Common myeloid progenitor, CD34-positive (primary cell): Measurements from ENCODE around the gene ASXL1.

Experiments used
- CTCF ChIA-PET: fragments of 350-600 bp; sonication (Branson Sonifier 250); formaldehyde crosslinking; loops from one replicate; lab custom pipeline; 2021; ENCODE audit warnings: antibody characterized with exemption; lab: Charles Lee
- POLR2A ChIA-PET: fragments of 350-600 bp; sonication (Branson Sonifier 250); formaldehyde crosslinking; loops from one replicate; lab custom pipeline; 2021; ENCODE audit warnings: antibody characterized with exemption; lab: Charles Lee
- DNase-seq, 3 donors: peaks; one replicate each; pipeline versions ENCODE4 v3.0.0 to v3.0.0-alpha.2; 2013
- H3K27ac ChIP-seq, 2 experiments: 1 replicate in 1 of 2; 2 replicates in 1 of 2; pipeline ENCODE4 v1.7.0; 2013; ENCODE audit warnings: inconsistent platforms in 2 of 2, low read length in 2 of 2, mild to moderate bottlenecking in 2 of 2, low read depth in 1 of 2, moderate library complexity in 1 of 2; ENCODE audit not compliant: severe bottlenecking in 2 of 2, insufficient read depth in 1 of 2, poor library complexity in 1 of 2
- H3K27me3 ChIP-seq, 5 experiments: replicated peaks in 2 of 5; 1 replicate in 3 of 5; 2 replicates in 2 of 5; pipeline versions ENCODE4 v1.6.1 to v1.7.0; 2013; ENCODE audit warnings: low read length in 4 of 5, mild to moderate bottlenecking in 2 of 5, moderate library complexity in 2 of 5, inconsistent platforms in 1 of 5; ENCODE audit not compliant: insufficient read depth in 5 of 5, control insufficient read depth in 4 of 5
- H3K36me3 ChIP-seq, 4 experiments: 1 replicate in 2 of 4; 2 replicates in 2 of 4; pipeline versions ENCODE4 v1.6.1 to v1.7.0; 2013; ENCODE audit warnings: low read length in 3 of 4, control low read depth in 1 of 4, mild to moderate bottlenecking in 1 of 4; ENCODE audit not compliant: control insufficient read depth in 4 of 4, insufficient read depth in 4 of 4
- H3K4me1 ChIP-seq, 4 experiments: 1 replicate in 3 of 4; 2 replicates in 1 of 4; pipeline versions ENCODE4 v1.6.1 to v1.7.1; 2013; ENCODE audit warnings: low read length in 3 of 4, mild to moderate bottlenecking in 3 of 4, control low read depth in 1 of 4, inconsistent platforms in 1 of 4, moderate library complexity in 1 of 4; ENCODE audit not compliant: control insufficient read depth in 4 of 4, insufficient read depth in 4 of 4; ENCODE audit errors: control extremely low read depth in 1 of 4
- H3K4me3 ChIP-seq, 7 experiments: 1 replicate in 4 of 7; 2 replicates in 3 of 7; pipeline versions ENCODE4 v1.5.1 to v1.7.0; 2013; ENCODE audit warnings: mild to moderate bottlenecking in 7 of 7, low read length in 6 of 7, moderate library complexity in 6 of 7, inconsistent platforms in 2 of 7, low read depth in 2 of 7, control low read depth in 1 of 7; ENCODE audit not compliant: insufficient read depth in 4 of 7, control insufficient read depth in 1 of 7; ENCODE audit errors: extremely low read depth in 1 of 7
- H3K9me3 ChIP-seq, 5 experiments: 1 replicate in 4 of 5; 2 replicates in 1 of 5; pipeline versions ENCODE4 v1.6.1 to v1.7.1; 2013; ENCODE audit warnings: low read length in 4 of 5, mild to moderate bottlenecking in 2 of 5, inconsistent platforms in 1 of 5, low read depth in 1 of 5, moderate library complexity in 1 of 5; ENCODE audit not compliant: control insufficient read depth in 4 of 5, insufficient read depth in 2 of 5; ENCODE audit errors: control extremely low read depth in 1 of 5
- WGBS: methylation state at CpG from one replicate; pipeline ENCODE4 v1.1.5; 2013; ENCODE audit not compliant: insufficient coverage; 5-methylcytosine and 5-hydroxymethylcytosine counted together

The ASXL1 gene

GRCh38 chr20:32480371-32481241 is 122.5 kb downstream of the ASXL1 start:
- 88% methylated on average over 9 of the region's 12 CpGs for WGBS
- CTCF ChIA-PET: interaction anchor here (0.5 to 2.7 kb wide), 7 partner anchors 9 to 293 kb away, joined by 4 to 13 read pairs (median 5); no protein-coding TSS in a partner anchor
- Histone ChIP-seq H3K9me3 (no peaks in the 10 kb centered on the region), H3K4me3 (peak overlapping the region in 2 of 7 experiments; percentile 14 to 85), H3K27me3 (no peaks in the 10 kb centered on the region), H3K27ac (no peak overlapping the region), H3K36me3 (peaks cover 0 to 18% (median 2%) of the 10 kb centered on the region in 4 experiments), H3K4me1 (peaks cover 10 to 81% (median 81%) of the 10 kb centered on the region in 4 experiments)
- POLR2A ChIA-PET: interaction anchor here (0.5 kb wide), 1 partner anchor 59 kb away, joined by 3 read pairs; no protein-coding TSS in a partner anchor
- no peak for DNase-seq

GRCh38 chr20:32481311-32482142 is 123.4 kb downstream of the ASXL1 start:
- Histone ChIP-seq H3K4me1 (peaks cover 10 to 80% (median 76%) of the 10 kb centered on the region in 4 experiments), H3K4me3 (peak overlapping the region in 6 of 7 experiments; percentile 66 to 85 (median 79)), H3K27ac (peak overlapping the region in 1 of 2 experiments; percentile 29), H3K36me3 (peaks cover 0 to 23% (median 5%) of the 10 kb centered on the region in 4 experiments), H3K27me3 (no peaks in the 10 kb centered on the region), H3K9me3 (no peaks in the 10 kb centered on the region)
- POLR2A ChIA-PET: interaction anchor here (1.1 kb wide), 1 partner anchor 16 kb away, joined by 3 read pairs; no protein-coding TSS in a partner anchor
- CTCF ChIA-PET: interaction anchor here (1.0 to 2.7 kb wide), 5 partner anchors 10 to 172 kb away, joined by 4 to 13 read pairs (median 5); no protein-coding TSS in a partner anchor
- DNase-seq: no peak
- 32% methylated on average over 8 of the region's 13 CpGs for WGBS

GRCh38 chr20:32482143-32482441 is 124.0 kb downstream of the ASXL1 start:
- ChIA-PET POLR2A (interaction anchor here (0.5 to 1.1 kb wide), 2 partner anchors 15 to 602 kb away, joined by 3 read pairs; no protein-coding TSS in a partner anchor), CTCF (interaction anchor here (1.7 to 2.7 kb wide), 3 partner anchors 11 to 33 kb away, joined by 5 to 13 read pairs (median 8); no protein-coding TSS in a partner anchor)
- Histone ChIP-seq H3K36me3 (peaks cover 0 to 23% (median 5%) of the 10 kb centered on the region in 4 experiments), H3K27ac (peak overlapping the region; percentile 29 to 40), H3K4me3 (peak overlapping the region; percentile 63 to 85 (median 79)), H3K9me3 (no peaks in the 10 kb centered on the region), H3K4me1 (peaks cover 7 to 74% (median 70%) of the 10 kb centered on the region in 4 experiments), H3K27me3 (no peaks in the 10 kb centered on the region)
- WGBS: no CpG with 5 or more reads among the region's 9 CpGs
- no peak for DNase-seq

GRCh38 chr20:32482442-32483261 is 124.5 kb downstream of the ASXL1 start:
- Histone ChIP-seq H3K27me3 (no peaks in the 10 kb centered on the region), H3K27ac (peak overlapping the region in 1 of 2 experiments; percentile 40), H3K9me3 (no peaks in the 10 kb centered on the region), H3K4me1 (peaks cover 5 to 69% (median 64%) of the 10 kb centered on the region in 4 experiments), H3K4me3 (peak overlapping the region; percentile 63 to 85 (median 79)), H3K36me3 (peaks cover 0 to 23% (median 5%) of the 10 kb centered on the region in 4 experiments)
- ChIA-PET CTCF (interaction anchor here (1.0 to 4.4 kb wide), 5 partner anchors 12 to 26 kb away, joined by 3 to 20 read pairs (median 5); no protein-coding TSS in a partner anchor), POLR2A (interaction anchor here (0.5 to 3.4 kb wide), 6 partner anchors 7 to 602 kb away, joined by 3 to 18 read pairs (median 3); no protein-coding TSS in a partner anchor)
- WGBS: under 1% methylated on average over 41 of the region's 82 CpGs
- peak; percentile 43 to 82 (median 77) for DNase-seq

- Histone ChIP-seq H3K27me3 (no peaks in the 10 kb centered on the region), H3K36me3 (peaks cover 0 to 23% (median 5%) of the 10 kb centered on the region in 4 experiments), H3K4me1 (peaks cover 5 to 59% (median 55%) of the 10 kb centered on the region in 4 experiments), H3K27ac (no peak overlapping the region), H3K4me3 (peak overlapping the region; percentile 49 to 85 (median 69)), H3K9me3 (no peaks in the 10 kb centered on the region)
- peak; percentile 80 to 93 (median 89) for DNase-seq
- CTCF ChIA-PET: interaction anchor here (0.6 to 4.4 kb wide), 9 partner anchors 7 to 76 kb away, joined by 3 to 20 read pairs (median 4); no protein-coding TSS in a partner anchor
- POLR2A ChIA-PET: interaction anchor here (0.6 to 3.4 kb wide), 6 partner anchors 8 to 334 kb away, joined by 3 to 18 read pairs (median 4); no protein-coding TSS in a partner anchor
- WGBS: under 1% methylated on average over 39 of the region's 79 CpGs
Observed at GRCh38 chr20:32483351-32484224, 125.5 kb downstream of the ASXL1 start.
